ENCODE results near the gene OR2D2.

DNA sequence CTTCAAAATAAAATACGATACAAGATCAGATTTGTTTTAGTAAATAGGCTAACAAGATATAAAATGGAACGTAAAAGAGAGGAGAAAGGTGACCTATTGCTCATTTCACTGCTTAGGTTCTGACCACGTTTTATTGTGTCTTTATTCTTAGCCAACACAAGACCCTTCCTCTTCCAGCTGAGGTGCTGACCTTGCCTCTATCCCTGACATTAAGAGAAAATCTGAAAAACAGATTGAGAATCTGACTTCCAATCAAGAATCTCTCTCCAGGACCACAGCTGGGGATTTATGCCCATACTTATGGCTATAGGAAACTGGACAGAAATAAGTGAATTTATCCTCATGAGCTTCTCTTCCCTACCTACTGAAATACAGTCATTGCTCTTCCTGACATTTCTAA lies 46.9 kb downstream of the OR2D2 start, which contains the start of gene OR10A5:
- TF ChIP-seq, protein P1, sequence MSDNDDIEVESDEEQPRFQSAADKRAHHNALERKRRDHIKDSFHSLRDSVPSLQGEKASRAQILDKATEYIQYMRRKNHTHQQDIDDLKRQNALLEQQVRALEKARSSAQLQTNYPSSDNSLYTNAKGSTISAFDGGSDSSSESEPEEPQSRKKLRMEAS (IDR thresholded peaks at IDR 0.05), result no peak
- TF ChIP-seq, protein P2, sequence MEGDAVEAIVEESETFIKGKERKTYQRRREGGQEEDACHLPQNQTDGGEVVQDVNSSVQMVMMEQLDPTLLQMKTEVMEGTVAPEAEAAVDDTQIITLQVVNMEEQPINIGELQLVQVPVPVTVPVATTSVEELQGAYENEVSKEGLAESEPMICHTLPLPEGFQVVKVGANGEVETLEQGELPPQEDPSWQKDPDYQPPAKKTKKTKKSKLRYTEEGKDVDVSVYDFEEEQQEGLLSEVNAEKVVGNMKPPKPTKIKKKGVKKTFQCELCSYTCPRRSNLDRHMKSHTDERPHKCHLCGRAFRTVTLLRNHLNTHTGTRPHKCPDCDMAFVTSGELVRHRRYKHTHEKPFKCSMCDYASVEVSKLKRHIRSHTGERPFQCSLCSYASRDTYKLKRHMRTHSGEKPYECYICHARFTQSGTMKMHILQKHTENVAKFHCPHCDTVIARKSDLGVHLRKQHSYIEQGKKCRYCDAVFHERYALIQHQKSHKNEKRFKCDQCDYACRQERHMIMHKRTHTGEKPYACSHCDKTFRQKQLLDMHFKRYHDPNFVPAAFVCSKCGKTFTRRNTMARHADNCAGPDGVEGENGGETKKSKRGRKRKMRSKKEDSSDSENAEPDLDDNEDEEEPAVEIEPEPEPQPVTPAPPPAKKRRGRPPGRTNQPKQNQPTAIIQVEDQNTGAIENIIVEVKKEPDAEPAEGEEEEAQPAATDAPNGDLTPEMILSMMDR (IDR thresholded peaks at IDR 0.05; ENCODE audit: low read depth, low read length, missing input control), result no peak
- TF ChIP-seq GABPA (IDR thresholded peaks at IDR 0.05 in 1 of 2, conservative IDR thresholded peaks at IDR 0.05 in 1 of 2) (no peak), TAF1 (conservative IDR thresholded peaks at IDR 0.05) (no peak), RAD21 (IDR thresholded peaks at IDR 0.05) (no peak), HNF4A (conservative IDR thresholded peaks at IDR 0.05) (no peak), SP1 (IDR thresholded peaks at IDR 0.05) (no peak)
- TF ChIP-seq, protein P3, sequence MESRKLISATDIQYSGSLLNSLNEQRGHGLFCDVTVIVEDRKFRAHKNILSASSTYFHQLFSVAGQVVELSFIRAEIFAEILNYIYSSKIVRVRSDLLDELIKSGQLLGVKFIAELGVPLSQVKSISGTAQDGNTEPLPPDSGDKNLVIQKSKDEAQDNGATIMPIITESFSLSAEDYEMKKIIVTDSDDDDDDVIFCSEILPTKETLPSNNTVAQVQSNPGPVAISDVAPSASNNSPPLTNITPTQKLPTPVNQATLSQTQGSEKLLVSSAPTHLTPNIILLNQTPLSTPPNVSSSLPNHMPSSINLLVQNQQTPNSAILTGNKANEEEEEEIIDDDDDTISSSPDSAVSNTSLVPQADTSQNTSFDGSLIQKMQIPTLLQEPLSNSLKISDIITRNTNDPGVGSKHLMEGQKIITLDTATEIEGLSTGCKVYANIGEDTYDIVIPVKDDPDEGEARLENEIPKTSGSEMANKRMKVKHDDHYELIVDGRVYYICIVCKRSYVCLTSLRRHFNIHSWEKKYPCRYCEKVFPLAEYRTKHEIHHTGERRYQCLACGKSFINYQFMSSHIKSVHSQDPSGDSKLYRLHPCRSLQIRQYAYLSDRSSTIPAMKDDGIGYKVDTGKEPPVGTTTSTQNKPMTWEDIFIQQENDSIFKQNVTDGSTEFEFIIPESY (IDR thresholded peaks at IDR 0.05), result no peak
- TF ChIP-seq, protein P4, sequence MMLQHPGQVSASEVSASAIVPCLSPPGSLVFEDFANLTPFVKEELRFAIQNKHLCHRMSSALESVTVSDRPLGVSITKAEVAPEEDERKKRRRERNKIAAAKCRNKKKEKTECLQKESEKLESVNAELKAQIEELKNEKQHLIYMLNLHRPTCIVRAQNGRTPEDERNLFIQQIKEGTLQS (IDR thresholded peaks at IDR 0.05), result no peak

All from liver (tissue), 3 donors.